Ecto neural progenitor cell (in vitro differentiated cells): ENCODE results near the gene TKFC.

Source experiments
- DNase-seq: peaks from one replicate; pipeline ENCODE4 v3.0.0-alpha.2; 2018; ENCODE audit warnings: low spot score

TKFC gene

DNA sequence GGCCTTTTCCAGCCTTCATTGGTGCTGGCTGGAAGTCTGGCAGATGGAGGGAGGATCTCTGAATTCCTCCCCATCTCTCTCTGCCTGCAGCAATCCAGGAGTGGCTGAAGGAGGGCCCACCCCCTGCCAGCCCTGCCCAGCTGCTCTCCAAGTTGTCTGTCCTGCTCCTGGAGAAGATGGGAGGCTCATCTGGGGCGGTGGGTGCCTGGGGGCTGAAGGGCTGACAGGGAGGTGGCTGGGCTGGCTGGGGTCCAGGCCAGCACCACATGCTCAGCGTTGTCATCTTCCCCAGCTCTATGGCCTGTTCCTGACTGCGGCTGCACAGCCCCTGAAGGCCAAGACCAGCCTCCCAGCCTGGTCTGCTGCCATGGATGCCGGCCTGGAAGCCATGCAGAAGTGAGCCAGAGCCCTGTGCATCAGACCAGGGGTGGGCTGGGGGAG lies 12.2 kb downstream of the TKFC start:
- no peak for DNase-seq

DNA sequence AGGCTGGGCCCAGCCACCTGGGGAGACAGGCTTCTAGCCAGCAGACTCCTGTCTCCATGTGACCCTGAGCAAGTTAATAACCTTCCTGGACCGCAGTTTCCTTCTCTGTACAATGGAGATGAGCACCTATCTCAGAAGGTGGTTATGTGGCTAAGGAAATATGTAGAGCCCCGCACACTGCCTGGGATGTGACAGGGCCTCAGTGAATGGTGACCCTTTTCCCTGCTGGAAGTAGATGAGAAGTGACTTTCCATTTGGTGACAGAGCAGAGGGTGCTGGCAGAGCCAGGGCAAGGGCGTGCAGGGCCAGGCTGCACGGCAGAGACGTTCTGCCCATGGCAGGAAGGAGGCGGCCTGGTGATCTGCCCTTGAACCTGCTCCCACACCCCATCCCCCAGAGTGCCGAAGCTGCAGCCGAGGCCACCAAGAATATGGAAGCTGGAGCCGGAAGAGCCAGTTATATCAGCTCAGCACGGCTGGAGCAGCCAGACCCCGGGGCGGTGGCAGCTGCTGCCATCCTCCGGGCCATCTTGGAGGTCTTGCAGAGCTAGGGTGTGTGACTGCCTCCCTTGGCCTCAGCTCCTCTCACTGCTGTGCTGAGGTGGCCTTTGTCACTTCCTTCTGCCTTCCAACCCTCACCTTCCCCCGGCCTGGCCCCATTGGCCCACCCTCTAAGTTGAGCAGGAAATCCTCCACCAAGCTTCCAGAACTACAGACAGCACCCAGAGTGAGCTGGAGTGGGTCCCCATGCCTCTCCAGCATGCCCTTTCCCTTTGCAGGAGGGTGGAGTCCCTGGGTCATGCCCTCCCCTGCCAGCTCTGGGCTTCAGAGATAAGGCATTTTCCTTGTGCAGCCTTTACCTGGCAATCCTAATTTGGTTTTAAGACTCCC lies 13.2 kb downstream of the TKFC start:
- no peak for DNase-seq

DNA sequence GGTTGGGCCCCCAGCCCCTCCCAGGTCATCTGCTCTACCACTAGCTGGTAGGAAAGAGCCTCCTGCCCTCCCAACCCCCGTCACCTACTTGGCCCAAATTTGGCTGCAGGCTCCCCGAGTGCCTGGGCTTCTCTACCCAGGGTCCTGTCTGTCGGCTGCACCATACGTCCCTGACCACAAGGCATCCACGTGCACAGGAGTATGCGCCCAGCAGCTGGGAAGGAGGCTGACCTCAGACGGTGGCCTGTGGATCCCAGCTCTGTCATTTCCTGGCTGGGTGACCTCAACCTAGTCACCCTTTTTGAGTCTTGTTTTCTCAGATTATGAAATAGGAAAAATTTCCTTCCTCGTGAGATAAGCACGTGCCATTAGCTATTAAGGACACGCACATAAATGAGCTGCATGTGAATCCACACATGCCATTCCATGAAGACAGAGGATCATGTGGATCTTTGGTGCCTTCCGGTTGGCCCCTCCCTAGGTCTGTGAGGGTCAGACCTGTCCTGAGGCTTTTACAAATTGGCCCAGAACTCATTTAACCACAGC lies 15.0 kb downstream of the TKFC start:
- DNase-seq = no peak

DNA sequence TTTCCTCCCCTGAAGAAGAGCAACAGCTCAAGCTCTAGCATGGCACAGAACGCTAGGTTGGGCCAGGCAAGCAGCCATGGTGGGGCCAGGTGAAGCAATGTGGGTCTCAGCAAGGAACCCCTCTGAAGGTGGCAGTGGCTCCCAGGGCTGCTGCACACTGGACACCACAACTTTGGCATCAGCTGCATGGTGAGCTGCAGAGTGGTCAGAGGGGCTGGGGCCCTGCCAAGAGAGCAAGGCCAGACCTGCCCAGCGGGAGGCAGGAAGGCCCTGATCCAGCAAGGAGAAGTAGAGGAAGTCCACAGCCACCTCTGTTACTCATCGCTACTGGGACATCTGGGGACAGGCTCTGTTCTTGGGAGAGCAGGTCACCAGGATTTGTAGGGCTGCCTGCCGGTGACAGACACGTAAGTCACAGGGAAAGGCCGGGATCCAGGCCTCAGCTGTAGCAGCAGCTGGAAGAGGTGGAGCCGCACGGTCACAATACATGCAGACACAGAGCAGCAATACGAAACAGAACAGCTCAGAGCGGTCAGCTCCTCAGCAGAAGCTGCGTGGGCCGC lies 16.2 kb downstream of the TKFC start:
- DNase-seq = no peak

DNA sequence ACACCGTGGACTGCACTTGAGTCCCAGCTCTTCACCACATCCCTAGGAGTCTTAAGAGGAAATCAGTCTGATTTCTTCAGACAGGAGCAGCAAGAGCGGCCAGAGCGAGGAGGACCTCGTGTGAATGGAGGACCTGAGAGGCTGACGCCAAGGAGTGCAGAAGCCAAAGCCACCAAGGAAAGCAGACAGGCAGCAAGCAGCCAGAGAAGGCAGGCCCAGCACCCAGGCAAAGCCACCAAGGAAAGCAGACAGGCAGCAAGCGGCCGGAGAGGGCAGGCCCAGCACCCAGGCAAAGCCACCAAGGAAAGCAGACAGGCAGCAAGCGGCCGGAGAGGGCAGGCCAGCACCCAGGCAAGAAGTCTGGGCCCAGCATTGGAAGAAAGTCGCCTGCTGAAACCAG lies 16.9 kb downstream of the TKFC start:
- no peak for DNase-seq

DNA sequence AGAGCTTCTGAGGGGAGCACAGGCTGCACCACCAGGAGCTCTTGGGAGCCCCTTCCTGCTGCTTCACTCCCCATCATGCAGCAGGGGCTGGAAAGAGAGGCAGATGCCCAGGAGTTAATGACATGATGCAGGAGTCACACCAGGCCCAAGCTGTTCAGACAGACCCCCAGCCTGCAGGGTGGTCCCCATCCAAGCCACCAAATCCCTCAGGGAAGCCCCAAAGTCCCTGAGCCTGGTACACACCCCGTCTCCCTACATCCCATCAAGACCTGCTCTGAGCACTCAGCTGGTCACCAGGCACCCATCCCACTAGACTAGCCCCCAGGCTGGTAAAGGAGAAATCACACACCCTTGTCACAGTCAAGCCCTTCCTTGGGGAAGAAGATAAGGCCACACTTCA lies 17.3 kb downstream of the TKFC start:
- no peak for DNase-seq

DNA sequence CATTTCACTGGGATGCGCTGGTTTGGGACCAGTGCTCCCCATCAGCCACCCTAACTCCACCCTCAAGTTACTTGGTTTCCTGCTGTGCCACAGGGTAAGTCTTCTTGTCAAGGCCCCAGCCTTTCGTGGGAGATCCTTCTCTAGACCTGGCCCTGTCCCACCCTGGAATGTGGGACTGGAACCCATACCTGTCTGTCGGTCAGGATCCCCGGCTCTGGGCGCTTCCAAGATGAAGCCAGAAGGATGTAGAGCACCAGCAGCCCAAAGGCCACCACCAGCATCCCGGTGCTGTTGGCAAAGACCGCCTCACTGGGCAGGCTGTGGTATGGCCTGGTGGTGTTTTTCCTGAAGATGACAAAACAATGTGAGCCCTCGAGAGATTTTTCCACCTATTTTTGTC lies 17.8 kb downstream of the TKFC start:
- no peak for DNase-seq

DNA sequence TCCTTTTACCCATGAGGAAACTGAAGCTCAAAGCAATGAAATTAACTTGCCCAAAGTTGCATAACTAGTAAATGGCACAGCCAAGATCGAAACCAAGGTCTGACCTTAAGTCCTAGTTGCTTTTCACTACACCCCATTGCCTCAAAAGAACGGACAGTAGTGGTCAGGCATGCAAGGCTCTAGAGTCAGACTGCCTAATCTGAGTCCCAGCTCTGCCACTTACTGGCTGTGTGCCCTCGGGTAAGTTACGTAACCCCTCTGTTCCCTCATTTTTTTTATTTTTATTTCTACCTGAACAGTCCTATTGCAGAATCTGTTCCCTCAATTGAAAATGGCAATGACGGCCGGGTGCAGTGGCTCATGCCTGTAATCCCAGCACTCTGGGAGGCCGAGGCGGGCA lies 19.0 kb downstream of the TKFC start:
- DNase-seq = no peak

DNA sequence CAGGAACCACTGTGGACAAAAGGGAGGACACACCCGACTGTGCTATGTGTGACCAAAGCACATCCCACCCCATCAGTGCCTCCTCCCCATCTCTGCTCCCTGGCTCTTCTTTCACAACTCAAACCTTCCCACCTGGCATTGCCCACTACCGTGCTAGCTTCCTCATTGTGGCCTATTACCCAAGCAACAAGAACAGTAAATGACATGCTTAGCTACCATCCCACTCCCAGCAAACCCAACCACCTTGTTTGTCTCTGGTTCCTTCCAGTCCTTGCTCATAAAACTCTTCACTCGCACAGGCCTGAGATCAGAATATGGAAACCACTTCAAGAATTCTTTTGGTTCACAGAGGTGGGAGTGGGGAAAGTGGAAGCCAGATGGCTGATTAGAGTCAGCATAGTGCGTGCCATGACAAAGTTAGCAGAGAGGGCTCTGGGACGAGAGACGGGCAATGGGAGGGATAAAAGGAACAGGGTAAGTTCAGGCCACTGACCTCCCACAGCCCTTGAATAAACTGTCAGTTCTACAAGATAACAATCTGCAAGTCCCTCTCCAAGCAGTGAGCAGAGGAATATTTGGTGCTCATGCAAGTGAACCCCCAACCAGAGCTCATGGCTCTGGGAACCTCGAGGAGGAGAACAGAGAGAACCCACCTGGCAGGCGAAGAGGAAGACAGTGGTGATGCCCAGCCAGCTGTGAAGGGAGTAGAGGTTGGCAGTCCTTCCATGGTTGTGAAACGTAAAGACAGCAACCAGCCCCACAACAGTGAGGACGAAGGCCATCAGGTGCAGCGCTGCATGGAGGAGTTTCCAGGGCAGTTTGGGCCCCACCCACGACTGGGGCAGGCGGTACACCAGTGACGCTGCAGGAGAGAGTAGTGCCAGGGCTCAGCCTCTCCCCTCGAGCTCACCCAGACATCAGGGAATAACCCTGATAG lies 20.4 kb downstream of the TKFC start:
- DNase-seq = no peak

DNA sequence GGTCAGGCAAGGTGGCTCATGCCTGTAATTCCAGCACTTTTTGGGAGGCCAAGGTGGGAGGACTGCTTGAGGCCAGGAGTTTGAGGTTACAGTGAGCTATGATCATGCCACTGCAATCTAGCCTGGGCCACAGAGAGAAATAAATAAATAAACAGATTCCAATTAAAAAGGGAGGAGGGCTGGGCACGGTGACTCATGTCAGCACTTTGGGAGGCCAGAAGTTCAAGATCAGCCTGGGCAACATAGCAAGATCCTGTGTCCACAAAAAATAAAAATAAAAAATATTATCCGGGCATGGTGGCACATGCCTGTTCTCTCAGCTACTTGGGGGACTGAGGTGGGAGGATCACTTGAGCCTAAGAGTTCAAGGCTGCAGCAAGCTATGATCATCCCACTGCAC lies 21.2 kb downstream of the TKFC start:
- no peak for DNase-seq

DNA sequence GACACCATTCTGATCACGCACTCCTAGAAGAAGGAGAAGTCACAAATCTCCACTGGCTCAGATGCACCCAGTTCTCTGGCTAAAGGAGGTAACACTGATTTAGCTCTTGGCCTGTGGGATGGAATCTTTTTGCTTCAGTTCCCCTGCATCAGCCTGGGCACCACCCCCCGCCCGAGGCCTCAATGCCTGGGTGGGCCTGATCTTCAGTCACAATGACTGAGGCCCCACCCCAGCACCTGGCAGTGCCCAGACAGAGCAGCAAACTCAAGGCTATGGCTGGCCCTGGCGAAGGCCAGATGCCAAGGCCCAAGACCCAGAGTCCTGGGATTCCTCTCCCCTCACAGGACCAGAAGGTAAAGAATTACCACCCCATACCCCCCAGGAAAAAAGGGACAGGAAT lies 23.7 kb downstream of the TKFC start:
- no peak for DNase-seq

DNA sequence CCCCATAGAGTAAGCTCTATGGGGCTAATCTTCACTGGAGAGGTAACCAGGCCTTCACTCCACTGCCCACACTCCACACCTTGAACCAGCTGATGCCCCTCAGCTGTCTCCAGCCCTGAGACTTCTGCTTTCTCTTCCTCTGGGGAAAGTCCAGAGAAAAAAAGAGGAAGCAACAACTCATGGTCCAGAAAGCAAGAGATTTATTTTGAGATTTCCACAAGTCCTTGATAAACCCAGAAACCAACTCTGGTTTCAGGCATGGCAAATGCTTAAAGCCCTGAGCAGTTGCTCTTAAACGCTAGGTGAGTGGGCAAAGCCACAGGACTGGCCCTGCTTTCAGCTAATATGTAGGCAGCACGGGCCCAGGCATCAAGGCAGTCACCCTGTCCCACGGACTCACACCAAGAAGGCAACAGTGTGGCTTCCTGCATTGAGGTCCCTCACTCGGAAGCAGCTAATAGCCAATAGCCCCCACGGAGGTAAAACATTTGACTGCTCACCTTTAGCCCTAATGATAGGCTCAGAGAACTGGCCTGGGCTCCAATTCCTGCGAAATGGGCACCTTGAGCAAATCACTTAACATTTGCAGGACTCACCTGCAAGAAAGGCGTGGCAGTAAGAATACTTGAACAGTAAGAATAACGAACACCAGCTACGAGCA lies 24.3 kb downstream of the TKFC start:
- no peak for DNase-seq

DNA sequence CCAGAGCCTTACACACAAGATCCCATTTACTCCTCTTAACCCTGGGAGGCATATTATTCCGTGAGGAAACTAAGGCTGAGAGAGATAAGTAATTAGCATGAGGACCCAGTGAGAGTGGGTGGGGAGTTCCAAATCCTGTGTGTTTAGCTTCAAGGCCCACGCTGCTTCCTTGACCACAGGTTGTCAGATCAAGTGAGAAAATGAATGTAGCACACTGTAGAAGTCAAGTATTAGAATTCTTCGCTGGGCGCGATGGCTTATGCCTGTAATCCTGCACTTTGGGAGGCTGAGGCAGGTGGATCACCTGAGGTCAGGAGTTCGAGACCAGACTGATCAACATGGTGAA lies 24.8 kb downstream of the TKFC start:
- no peak for DNase-seq

DNA sequence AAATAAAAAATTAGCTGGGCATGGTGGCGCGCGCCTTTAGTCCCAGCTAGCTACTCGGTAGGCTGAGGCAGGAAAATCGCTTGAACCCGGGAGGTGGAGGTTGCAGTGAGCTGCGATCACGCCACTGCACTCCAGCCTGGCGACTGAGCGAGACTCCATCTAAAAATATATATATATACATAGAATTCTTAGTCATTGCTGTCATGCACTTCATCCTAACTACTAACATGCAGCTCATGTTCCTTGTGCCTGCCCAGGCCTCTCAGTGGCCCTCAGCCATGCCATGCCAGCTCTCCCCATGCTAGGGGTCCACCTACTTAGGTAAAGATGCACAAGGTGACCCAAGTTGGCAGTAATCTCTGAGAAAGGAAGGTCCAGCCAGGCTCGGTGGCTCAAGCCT lies 25.5 kb downstream of the TKFC start:
- no peak for DNase-seq

DNA sequence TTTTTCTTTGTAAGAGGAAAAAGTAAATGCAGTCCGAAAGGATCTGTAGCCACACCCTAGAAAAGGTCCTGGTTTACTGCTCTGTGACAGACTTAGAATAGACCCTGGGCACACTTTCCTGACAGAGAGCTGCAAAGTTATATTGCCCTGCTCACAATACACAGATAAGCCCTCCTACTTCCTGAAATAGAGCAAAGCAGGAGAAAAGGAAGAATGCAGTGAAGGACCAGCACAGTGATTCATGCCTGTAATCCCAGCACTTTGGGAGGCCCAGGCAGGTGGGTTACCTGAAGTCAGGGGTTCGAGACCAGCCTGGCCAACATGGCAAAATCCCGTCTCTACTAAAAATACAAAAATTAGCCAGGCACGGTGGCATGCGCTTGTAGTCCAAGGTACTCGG lies 26.5 kb downstream of the TKFC start:
- no peak for DNase-seq

DNA sequence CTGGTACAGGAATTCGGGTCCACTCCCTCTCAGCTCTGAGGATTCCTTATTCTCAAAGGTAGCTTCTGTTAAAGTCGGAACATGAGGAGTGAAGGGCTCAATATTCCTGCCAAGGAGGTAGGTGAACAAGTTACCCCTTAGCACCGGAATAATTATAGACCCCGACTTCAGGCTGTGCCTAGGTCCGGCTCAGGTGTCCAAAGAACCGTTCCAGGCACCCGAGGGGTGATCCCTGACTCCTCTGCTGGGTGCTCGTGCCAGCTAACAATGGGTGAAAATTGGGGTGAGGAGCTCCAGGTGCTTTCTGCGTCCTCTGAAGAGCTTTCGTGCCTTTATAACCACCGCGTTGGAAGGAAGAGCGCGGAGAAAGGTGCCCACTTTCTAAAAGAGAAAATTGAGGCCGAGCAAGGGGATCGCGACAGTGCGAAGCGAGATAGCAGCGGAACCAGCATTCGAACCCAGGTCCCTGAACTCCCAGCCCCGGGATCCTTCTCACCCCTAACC lies 28.3 kb downstream of the TKFC start:
- DNase-seq = no peak

DNA sequence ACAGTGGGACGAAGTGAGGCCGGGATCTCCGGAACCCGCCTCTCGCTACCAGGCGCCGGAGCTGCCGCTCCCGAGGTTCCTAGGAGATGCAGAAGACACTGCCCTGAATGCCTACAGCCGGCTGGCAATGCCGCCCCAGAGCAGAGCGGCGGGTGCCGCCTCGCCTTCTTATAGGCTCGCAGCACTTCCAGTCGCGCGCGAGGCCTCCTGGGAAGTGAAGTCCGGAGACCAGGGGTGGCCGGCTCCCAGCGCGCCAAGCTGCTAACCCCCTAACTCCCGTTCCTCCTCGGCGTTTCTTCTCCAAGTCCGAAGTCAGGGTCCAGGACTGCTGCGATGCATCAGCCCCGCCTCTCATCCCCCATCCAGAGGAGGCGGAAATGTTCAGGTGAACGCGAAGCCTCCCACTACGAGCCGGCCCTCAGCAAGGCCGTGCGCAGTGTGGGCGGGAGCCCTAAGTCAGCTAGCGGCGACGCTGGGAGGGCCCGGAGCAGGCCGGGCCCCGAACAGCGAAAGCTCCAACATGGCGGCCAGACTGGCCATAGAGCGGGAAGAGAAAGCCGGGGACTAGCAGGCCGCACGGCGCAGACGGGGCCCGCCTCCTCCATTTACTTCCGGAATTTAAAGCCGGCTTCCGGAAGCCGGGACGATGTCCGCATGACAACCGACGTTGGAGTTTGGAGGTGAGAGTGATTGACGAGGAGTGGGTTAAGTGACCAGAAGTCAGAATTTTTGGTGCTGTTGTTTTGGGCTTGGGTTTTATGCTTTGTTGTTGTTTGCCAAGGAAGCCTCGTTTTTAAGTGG lies 28.9 kb downstream of the TKFC start, which contains the start of the genes CYB561A3 and TMEM138:
Gene CYB561A3, minus strand, starts transcription at position 142 of the 801 bp plus-strand sequence. CDS start 5,169 bp downstream, outside the sequence.
Gene TMEM138, plus strand, starts transcription at position 634 of the 801 bp plus-strand sequence. CDS start 2,017 bp downstream, outside the sequence.
- DNase-seq = peak; percentile 93

DNA sequence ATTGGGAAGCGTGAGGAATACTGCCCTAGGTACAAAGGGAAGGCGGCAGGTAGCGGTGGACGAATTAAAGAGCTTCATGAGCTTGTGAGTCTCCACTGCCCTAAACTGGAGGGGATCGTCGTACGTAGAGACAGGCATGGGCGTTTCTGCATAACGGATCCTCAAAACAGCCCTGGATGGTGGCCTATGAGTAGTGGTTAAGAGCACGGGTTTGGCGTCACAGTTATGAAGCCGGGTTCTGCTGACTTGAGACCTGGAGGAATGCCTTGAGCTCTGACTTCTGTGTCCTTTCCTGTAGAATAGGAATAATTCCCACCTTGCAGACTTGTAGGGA lies 29.5 kb downstream of the TKFC start:
- DNase-seq = no peak

DNA sequence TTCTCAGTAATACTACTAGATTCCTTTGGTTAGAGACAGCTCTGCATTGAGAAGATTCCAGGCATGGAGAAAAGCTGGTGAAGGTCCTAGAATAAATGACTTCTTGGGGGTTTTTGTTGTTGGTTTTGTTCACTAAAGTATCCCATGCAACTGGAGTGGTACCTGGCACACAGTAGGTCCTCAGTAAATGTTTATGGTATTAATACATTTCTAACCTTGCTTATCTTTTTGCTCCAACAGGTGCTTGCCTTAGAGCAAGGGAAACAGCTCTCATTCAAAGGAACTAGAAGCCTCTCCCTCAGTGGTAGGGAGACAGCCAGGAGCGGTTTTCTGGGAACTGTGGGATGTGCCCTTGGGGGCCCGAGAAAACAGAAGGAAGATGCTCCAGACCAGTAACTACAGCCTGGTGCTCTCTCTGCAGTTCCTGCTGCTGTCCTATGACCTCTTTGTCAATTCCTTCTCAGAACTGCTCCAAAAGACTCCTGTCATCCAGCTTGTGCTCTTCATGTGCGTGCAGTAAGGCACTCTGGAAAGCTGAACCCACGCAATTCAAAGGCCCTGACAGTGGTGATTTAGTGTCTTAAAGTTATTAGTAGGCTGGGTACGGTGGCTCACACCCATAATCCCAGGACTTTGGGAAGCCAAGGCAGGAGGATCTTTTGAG lies 31.1 kb downstream of the TKFC start:
- DNase-seq = no peak

DNA sequence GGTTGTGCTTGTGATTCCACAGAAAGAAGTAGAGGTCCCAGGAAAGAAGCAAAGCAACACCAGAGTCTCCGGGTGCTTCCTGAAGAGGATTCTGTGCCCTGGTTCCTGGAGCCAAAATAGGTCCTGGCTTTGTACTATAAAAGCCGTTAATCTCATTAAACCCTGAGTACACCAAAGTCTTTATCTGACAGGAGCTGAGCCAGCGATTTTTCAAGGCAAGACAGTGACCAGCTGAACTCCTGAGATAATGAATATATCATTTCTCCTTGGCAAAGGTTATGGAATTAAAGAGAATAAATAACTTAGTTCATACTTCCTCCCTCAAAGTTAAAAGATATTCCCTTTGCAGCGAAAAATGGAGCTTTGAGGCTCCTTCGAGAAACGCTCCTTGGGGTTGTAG lies 34.4 kb downstream of the TKFC start:
- DNase-seq = no peak
